Stimulated activated CD8-positive, alpha-beta memory T cell treated with anti-CD3 and anti-CD28 coated beads, Interleukin-4, amount 100 ng/mL, for 4 hours (primary cell): Measurements from ENCODE around the gene CLEC20A.

Source experiments
- DNase-seq, 2 donors: peaks; one replicate each; pipeline ENCODE4 v3.0.0-alpha.2; 2020; ENCODE audit warnings: low read depth in 2 of 2, low spot score in 1 of 2

Gene CLEC20A

DNA sequence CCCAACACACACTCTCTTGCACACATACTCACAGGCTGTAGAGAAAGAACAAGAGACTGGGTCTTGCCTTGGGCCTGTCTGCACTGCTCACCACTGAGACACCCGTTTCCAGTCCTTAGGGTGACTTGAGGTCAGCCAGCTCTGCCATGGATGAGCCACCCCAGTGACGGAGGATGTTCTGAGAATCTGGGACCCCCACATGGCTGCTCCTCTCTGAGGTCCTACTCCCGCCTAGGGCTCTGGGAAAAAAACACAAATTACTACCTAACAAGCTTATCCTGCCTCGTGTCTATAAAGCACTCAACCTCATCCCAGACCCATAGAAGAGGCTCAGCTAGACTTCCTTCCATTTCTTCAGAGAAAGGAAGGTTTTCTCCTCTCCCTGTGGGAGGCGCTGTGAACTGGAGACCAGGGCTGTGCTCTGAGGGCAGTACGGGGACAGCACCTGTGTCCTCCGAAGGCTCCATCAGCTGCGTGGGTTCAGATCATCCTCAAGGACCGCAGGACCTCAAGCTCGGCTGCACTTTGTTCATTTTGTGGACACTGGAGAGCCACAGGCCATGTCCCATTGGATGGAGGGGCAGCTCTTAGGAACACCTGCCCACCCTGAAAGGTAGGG lies 4.3 kb upstream of the CLEC20A start:
- DNase-seq, result no peak

DNA sequence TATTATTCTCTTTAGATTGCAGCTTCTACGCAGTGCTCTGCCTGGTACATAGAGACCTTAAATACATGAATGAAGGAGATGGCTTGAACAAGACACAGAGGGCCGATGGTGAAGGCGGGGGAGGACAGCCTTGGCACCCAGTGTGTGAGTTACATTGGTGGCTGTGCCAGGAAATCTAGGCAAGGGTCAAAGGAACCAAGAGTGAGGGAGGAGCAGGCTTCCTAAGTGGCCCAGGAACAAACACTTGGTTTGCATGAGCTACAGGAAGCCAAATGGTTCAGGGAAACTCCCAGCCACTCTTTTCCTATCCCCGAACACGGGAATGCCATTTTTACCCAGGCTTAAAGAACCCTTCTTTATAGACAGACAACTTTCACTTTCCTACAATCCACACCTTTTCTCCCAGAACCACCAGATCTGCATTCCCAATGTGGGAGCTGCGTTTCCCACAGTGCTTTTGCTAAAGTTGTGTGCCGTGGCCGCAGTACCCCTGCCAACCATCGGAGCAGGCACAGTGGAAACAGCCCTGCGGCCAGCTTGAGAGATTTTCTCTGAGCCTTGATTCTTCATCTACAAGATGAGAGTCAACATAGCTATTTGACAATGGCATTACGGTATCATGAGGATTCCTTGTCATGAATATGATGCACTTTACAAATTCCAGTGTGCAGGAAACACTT lies 3.5 kb upstream of the CLEC20A start:
- DNase-seq, result no peak

GRCh38 chr1:178498896-178499675 lies 2.3 kb upstream of the CLEC20A start:
- no peak for DNase-seq

DNA sequence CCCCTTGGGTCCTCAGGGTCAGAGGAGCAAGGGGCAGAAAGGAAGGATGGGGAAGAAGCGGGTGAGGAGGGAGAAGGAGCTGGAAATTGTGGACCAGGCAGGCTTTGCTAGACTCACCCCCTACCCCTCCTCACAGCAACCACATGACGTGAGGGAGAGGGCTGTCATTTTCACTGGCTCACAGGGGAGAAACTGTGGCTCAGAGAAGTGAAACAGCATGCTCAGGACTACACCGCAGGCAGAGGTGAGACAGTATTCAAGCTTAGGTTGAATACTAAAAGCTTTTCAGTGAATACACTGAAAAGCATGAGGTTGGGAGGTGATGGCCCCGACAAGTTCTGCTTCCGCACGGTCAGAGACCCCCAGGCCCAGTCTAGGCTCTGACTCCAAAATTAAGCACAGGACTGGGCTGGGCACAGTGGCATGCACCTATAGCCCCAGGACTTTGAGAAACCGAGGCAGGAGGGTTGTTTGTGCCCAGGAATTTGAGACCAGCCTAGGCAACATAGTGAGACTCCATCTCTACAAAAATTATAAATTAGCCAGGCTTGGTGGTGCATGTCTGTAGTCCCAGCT lies 1.2 kb upstream of the CLEC20A start:
- no peak for DNase-seq

GRCh38 chr1:178495741-178496409 lies 889 bp downstream of the CLEC20A start:
- no peak for DNase-seq

GRCh38 chr1:178495158-178495557 lies 1.6 kb downstream of the CLEC20A start:
- DNase-seq, result no peak

- no peak for DNase-seq
Observed at GRCh38 chr1:178494569-178494971, 2.2 kb downstream of the CLEC20A start.

GRCh38 chr1:178493301-178493741 lies 3.4 kb downstream of the CLEC20A start:
- no peak for DNase-seq

DNA sequence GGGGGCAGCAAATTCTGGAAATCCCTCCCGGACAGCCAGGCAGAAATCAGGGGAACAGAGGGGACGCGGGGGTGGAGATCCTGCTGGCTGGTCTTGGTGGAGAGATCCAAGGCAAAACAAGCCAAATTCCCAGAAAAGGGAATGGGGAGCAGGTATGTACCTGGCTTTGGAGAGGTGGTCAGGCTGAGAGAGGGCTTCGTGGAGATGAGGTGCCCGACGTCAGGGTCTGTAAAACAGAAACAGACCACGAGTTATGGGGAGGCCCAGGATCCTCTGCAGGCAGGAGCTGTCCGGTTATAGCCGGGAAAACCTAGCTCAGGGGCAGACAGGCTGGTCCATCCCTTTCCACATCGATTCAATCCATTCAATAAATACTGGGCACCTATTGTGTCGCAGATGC lies 4.4 kb downstream of the CLEC20A start:
- DNase-seq, result no peak

GRCh38 chr1:178491721-178492120 lies 5.0 kb downstream of the CLEC20A start:
- no peak for DNase-seq

GRCh38 chr1:178490967-178491366 lies 5.8 kb downstream of the CLEC20A start:
- no peak for DNase-seq

GRCh38 chr1:178490136-178490535 lies 6.6 kb downstream of the CLEC20A start:
- DNase-seq, result no peak

DNA sequence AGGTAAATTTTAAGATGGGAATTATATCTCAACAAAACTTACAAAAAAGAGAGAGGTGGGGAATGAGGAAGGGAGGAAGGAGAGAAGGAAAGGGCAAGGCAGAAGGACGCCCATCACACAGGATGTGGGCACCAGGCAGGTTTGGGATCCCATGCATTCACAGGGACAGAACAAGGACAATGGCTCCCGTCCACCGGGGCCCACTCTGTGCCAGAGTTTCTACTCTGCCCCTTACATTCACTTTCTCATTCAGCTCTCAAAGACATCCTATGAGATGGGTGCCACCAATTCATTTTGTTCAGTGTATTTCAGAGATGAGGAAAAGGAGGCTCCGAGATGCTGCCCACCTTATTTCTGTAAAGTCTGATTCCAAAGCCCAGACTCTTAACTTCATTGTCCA lies 7.4 kb downstream of the CLEC20A start:
- no peak for DNase-seq

DNA sequence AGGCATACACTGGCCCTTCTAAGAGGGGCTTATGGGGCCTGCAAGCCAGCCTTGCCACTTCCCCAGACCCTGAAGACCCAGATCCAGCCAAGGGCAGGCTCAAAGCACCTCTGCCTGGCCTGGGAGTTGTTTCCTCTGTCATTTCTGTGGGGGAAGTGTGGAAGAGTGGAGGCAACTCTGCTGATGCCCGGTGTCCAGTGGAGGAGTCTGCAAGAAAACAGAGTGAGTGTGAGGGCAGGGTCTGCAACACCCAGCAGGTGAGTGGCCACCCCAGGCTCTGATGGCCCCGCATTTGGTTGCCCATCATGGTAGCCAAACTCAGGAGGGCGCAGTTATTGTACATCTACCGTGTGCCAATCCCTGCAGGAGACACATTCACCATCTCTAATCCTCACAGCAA lies 8.4 kb downstream of the CLEC20A start:
- no peak for DNase-seq

GRCh38 chr1:178487070-178487615 lies 9.6 kb downstream of the CLEC20A start:
- no peak for DNase-seq

DNA sequence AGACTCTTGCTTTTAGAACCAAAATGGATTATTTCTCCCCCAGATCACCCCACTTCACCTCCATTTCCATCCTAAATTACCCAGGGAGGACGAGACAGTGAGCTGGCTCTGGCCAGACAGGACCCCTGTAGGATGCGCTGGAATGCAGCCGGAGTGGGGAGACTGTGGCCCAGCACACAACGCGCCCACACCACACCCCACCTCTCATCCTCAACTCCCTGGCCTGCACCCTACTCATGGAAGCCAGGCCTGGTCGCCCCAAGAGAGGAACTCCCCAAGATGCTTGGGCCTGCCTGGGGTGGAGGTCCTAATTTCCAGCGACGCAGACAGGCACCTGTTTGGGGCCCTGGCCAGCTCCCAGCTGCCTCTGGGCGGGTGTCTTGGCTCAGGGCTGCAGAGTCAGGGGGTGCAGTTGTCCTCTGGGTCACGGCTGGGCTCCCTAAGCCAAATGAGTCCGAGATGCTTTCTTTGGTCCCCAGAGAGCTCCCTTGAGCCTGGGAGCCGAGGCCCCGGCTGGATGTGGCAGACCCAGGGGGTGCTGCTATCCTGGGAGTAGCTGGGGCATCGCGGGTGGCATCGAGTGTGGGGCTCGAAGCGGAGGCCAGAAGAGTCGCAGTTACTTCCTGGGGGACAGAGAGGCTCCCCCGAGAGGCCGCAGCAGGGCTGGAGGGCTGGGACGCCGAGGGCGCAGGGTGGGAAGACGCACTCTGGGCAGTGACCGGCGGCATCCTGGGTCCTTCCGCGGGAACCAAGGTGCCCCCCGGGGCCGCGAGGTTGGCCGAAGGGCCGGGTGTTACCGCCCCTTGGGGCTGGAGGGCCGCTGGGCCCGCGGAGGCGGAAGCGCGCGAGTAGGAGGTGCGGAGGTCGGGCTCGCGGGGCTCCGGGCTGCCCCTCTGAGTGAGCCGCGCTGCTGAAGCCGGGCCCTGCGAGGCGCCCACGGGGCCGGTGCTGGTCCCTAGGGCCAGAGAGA lies 10.4 kb downstream of the CLEC20A start:
- no peak for DNase-seq

GRCh38 chr1:178485541-178485981 lies 11.2 kb downstream of the CLEC20A start:
- no peak for DNase-seq

GRCh38 chr1:178484698-178485225 lies 12.0 kb downstream of the CLEC20A start:
- DNase-seq, result no peak

- no peak for DNase-seq
Observed at GRCh38 chr1:178483251-178483957, 13.4 kb downstream of the CLEC20A start.
